ENCODE results near the gene PPP3CA. TPM values are rescaled to one million over a fixed set of nuclear protein-coding genes. Genes with fewer than 3 reads are reported as not detected.

The PPP3CA gene
- total RNA-seq, 2 experiments from 2014 or later = 12.9 to 13.8 TPM

- POLR2A ChIA-PET = no interaction called here
- DNase-seq (no peak), ATAC-seq (ENCODE audit: poor library complexity) (no peak)
- Mint-ChIP-seq H3K27ac (no peak overlapping the region), H3K9me3 (peaks cover 3% of the 10 kb centered on the region), H3K27me3 (no peaks in the 10 kb centered on the region), H3K4me1 (ENCODE audit: low read depth) (peaks cover 35% of the 10 kb centered on the region), H3K36me3 (ENCODE audit: low read depth) (no peaks in the 10 kb centered on the region), H3K4me3 (no peak overlapping the region)
- H3K4me1 ChIP-seq (ENCODE audit: insufficient read depth, low read length) = no peaks in the 10 kb centered on the region
- H3K27me3 ChIP-seq (ENCODE audit: control insufficient read depth in 1 of 2, insufficient read depth in 2 of 2, low read length in 2 of 2) = no peaks in the 10 kb centered on the region
- intact Hi-C loops (cut with DNase I, micrococcal nuclease) = no loop called here
- H3K9me3 ChIP-seq (ENCODE audit: control insufficient read depth in 1 of 2, insufficient read depth in 1 of 2, low read length in 2 of 2) = peaks cover 0 to 6% of the 10 kb centered on the region in 2 experiments
- TF ChIP-seq CTCF (IDR thresholded peaks at IDR 0.05) = no peak
- no peaks in the 10 kb centered on the region for H3K36me3 ChIP-seq (ENCODE audit: insufficient read depth, low read length)
- no peak overlapping the region for H3K27ac ChIP-seq (ENCODE audit: low read depth in 1 of 2, low read length in 2 of 2)
- H3K4me3 ChIP-seq (ENCODE audit: low read length) = no peak overlapping the region
- CTCF ChIA-PET = no interaction called here
Measured at GRCh38 chr4:101315786-101316185, 31.5 kb downstream of the PPP3CA start.

DNA sequence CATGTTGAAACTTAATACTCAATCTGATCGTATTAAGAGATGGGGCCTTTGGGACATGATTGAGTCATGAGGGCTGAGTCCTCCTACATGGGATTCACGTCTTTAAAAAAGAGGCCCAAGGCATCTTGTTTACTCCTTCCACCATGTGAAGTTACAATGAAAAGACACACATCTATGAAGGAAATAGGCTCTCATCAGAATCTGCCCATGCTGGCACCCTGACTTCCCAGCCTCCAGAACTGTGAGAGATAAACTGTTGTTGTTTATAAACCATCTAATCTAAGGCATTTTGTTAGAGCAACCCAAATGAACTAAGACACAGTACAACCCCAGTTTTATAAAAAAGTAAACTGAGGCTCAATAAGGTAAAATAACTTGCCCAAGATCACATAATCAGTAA, 32.3 kb downstream of the PPP3CA start:
- peaks cover 36% of the 10 kb centered on the region for H3K4me1 Mint-ChIP-seq (ENCODE audit: low read depth)
- TF ChIP-seq CTCF (IDR thresholded peaks at IDR 0.05) = no peak
- H3K4me3 Mint-ChIP-seq = no peak overlapping the region
- peaks cover 0 to 6% of the 10 kb centered on the region in 2 experiments for H3K9me3 ChIP-seq (ENCODE audit: control insufficient read depth in 1 of 2, insufficient read depth in 1 of 2, low read length in 2 of 2)
- H3K4me3 ChIP-seq (ENCODE audit: low read length) = no peak overlapping the region
- H3K36me3 ChIP-seq (ENCODE audit: insufficient read depth, low read length) = no peaks in the 10 kb centered on the region
- no peaks in the 10 kb centered on the region for H3K27me3 ChIP-seq (ENCODE audit: control insufficient read depth in 1 of 2, insufficient read depth in 2 of 2, low read length in 2 of 2)
- ChIA-PET CTCF (no interaction called here), POLR2A (no interaction called here)
- no peak overlapping the region for H3K27ac ChIP-seq (ENCODE audit: low read depth in 1 of 2, low read length in 2 of 2)
- H3K9me3 Mint-ChIP-seq = peaks cover 3% of the 10 kb centered on the region
- DNase-seq (no peak), ATAC-seq (ENCODE audit: poor library complexity) (no peak)
- no peaks in the 10 kb centered on the region for H3K36me3 Mint-ChIP-seq (ENCODE audit: low read depth)
- H3K27me3 Mint-ChIP-seq = no peaks in the 10 kb centered on the region
- no peaks in the 10 kb centered on the region for H3K4me1 ChIP-seq (ENCODE audit: insufficient read depth, low read length)
- no peak overlapping the region for H3K27ac Mint-ChIP-seq
- intact Hi-C loops (cut with DNase I, micrococcal nuclease) = no loop called here

DNA sequence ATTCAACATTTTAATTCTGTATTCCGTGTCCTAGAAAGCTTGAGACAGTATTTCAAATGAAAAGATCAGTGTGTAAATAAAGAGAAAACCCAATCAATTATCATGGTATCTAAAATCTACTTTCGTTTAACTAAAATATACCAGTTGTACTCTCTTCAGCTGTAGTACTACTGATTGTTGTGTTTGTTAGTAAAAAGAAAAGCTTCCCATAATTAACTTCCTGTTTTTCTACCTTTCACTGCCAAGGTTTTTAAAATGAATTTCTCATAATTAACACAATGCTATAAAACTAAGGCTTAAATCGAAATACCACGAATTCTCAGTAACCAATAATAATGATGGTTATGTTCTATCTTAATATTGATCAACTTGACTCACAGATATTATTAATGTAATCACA, 37.4 kb downstream of the PPP3CA start:
- Histone ChIP-seq H3K36me3 (ENCODE audit: insufficient read depth, low read length) (no peaks in the 10 kb centered on the region), H3K27me3 (ENCODE audit: control insufficient read depth in 1 of 2, insufficient read depth in 2 of 2, low read length in 2 of 2) (no peaks in the 10 kb centered on the region), H3K27ac (ENCODE audit: low read depth in 1 of 2, low read length in 2 of 2) (no peak overlapping the region), H3K4me1 (ENCODE audit: insufficient read depth, low read length) (peaks cover 4% of the 10 kb centered on the region), H3K9me3 (ENCODE audit: control insufficient read depth in 1 of 2, insufficient read depth in 1 of 2, low read length in 2 of 2) (no peaks in the 10 kb centered on the region), H3K4me3 (ENCODE audit: low read length) (no peak overlapping the region)
- ATAC-seq (ENCODE audit: poor library complexity) (no peak), DNase-seq (no peak)
- Mint-ChIP-seq H3K27ac (no peak overlapping the region), H3K9me3 (no peaks in the 10 kb centered on the region), H3K4me1 (ENCODE audit: low read depth) (peaks cover 69% of the 10 kb centered on the region), H3K4me3 (no peak overlapping the region), H3K27me3 (no peaks in the 10 kb centered on the region), H3K36me3 (ENCODE audit: low read depth) (no peaks in the 10 kb centered on the region)
- POLR2A ChIA-PET = interaction anchor here (2.3 kb wide), 1 partner anchor 18 kb away, joined by 10 read pairs; no protein-coding TSS in a partner anchor
- no peak for TF ChIP-seq CTCF (IDR thresholded peaks at IDR 0.05)
- intact Hi-C loops (cut with DNase I, micrococcal nuclease) = no loop called here
- CTCF ChIA-PET = no interaction called here

Data from CD4-positive, alpha-beta T cell (primary cell).